Glutamatergic neuron (in vitro differentiated cells): Measurements from ENCODE around the gene KCNA2. TPM values are rescaled to one million over a fixed set of nuclear protein-coding genes. Genes with fewer than 3 reads are reported as not detected.
A peak's percentile ranks its signal among the peaks of the same experiment; 100 is the strongest.

Experiments
- DNase-seq: peaks from one replicate; pipeline ENCODE4 v3.0.0; 2022
- H3K27ac Mint-ChIP-seq: one replicate; pipeline ENCODE4 v1.8.0; 2020; ENCODE audit warnings: mild to moderate bottlenecking, mixed read lengths, inconsistent platforms; ENCODE audit not compliant: unreplicated experiment
- H3K27me3 Mint-ChIP-seq: one replicate; pipeline ENCODE4 v1.8.0; 2020; ENCODE audit warnings: mild to moderate bottlenecking, moderate library complexity, mixed read lengths, inconsistent platforms; ENCODE audit not compliant: unreplicated experiment
- H3K36me3 Mint-ChIP-seq: one replicate; pipeline ENCODE4 v1.8.0; 2020; ENCODE audit warnings: mild to moderate bottlenecking, mixed read lengths, inconsistent platforms; ENCODE audit not compliant: unreplicated experiment
- H3K4me1 Mint-ChIP-seq: one replicate; pipeline ENCODE4 v1.8.0; 2020; ENCODE audit warnings: mild to moderate bottlenecking, low read depth, mixed read lengths, inconsistent platforms; ENCODE audit not compliant: unreplicated experiment
- H3K4me3 Mint-ChIP-seq: one replicate; pipeline ENCODE4 v1.8.0; 2020; ENCODE audit warnings: mild to moderate bottlenecking, mixed read lengths, inconsistent platforms; ENCODE audit not compliant: unreplicated experiment
- H3K9me3 Mint-ChIP-seq: one replicate; pipeline ENCODE4 v1.8.0; 2020; ENCODE audit warnings: mild to moderate bottlenecking, moderate library complexity, mixed read lengths, inconsistent platforms; ENCODE audit not compliant: unreplicated experiment
- CTCF ChIP-seq: fragments of 200-600 bp; sonication (generic); IDR thresholded peaks from one replicate; pipeline ENCODE4 v1.5.0; 2021; ENCODE audit not compliant: partially characterized antibody, unreplicated experiment
- total RNA-seq: library from RNA; stranded (reverse); fragmentation: NEBNext Ultra II Directional; extraction: Animal tissue kit (Norgen Biotek cat#: 25700); gene quantifications from one replicate; pipeline ENCODE4 v1.2.1, GENCODE V29; 2021; ENCODE audit not compliant: unreplicated experiment

KCNA2 gene
- total RNA-seq, 1 donor from 2014 or later = 19.7 TPM

- TF ChIP-seq CTCF = no peak
- Mint-ChIP-seq H3K9me3 (peaks cover 3% of the 10 kb centered on the region), H3K4me3 (peak overlapping the region; percentile 8), H3K4me1 (peaks cover 14% of the 10 kb centered on the region), H3K27ac (no peak overlapping the region), H3K36me3 (peaks cover 10% of the 10 kb centered on the region), H3K27me3 (peaks cover 6% of the 10 kb centered on the region)
- no peak for DNase-seq
Observed at GRCh38 chr1:110579460-110579859, 26.7 kb downstream of the KCNA2 start.

- peaks cover 2% of the 10 kb centered on the region for H3K27me3 Mint-ChIP-seq
Observed at GRCh38 chr1:110576441-110576840, 29.7 kb downstream of the KCNA2 start.

GRCh38 chr1:110573314-110573713 is 32.8 kb downstream of the KCNA2 start:
- H3K4me1 Mint-ChIP-seq = no peaks in the 10 kb centered on the region
- H3K4me3 Mint-ChIP-seq = no peak overlapping the region
- peaks cover 2% of the 10 kb centered on the region for H3K27me3 Mint-ChIP-seq
- no peak overlapping the region for H3K27ac Mint-ChIP-seq
- no peak for TF ChIP-seq CTCF
- H3K36me3 Mint-ChIP-seq = no peaks in the 10 kb centered on the region
- no peaks in the 10 kb centered on the region for H3K9me3 Mint-ChIP-seq
- no peak for DNase-seq

More at GRCh38 chr1:110576441-110576840, 29.7 kb downstream of the KCNA2 start:
- no peak for DNase-seq
- H3K36me3 Mint-ChIP-seq = peaks cover 5% of the 10 kb centered on the region
- TF ChIP-seq CTCF = no peak
- H3K27ac Mint-ChIP-seq = no peak overlapping the region
- H3K9me3 Mint-ChIP-seq = no peaks in the 10 kb centered on the region
- peaks cover 5% of the 10 kb centered on the region for H3K4me1 Mint-ChIP-seq
- H3K4me3 Mint-ChIP-seq = no peak overlapping the region

GRCh38 chr1:110572751-110573150 is 33.4 kb downstream of the KCNA2 start:
- no peak for DNase-seq
- no peaks in the 10 kb centered on the region for H3K4me1 Mint-ChIP-seq
- H3K27me3 Mint-ChIP-seq = peaks cover 2% of the 10 kb centered on the region
- TF ChIP-seq CTCF = no peak
- H3K9me3 Mint-ChIP-seq = no peaks in the 10 kb centered on the region
- no peak overlapping the region for H3K27ac Mint-ChIP-seq
- H3K4me3 Mint-ChIP-seq = no peak overlapping the region
- no peaks in the 10 kb centered on the region for H3K36me3 Mint-ChIP-seq

GRCh38 chr1:110570901-110571300 is 35.3 kb downstream of the KCNA2 start:
- Mint-ChIP-seq H3K27me3 (peaks cover 2% of the 10 kb centered on the region), H3K4me3 (no peak overlapping the region), H3K9me3 (no peaks in the 10 kb centered on the region), H3K4me1 (no peaks in the 10 kb centered on the region), H3K27ac (no peak overlapping the region), H3K36me3 (no peaks in the 10 kb centered on the region)
- DNase-seq = no peak
- no peak for TF ChIP-seq CTCF
